ENCODE results near the gene FBLIM1.

Gene FBLIM1

DNA sequence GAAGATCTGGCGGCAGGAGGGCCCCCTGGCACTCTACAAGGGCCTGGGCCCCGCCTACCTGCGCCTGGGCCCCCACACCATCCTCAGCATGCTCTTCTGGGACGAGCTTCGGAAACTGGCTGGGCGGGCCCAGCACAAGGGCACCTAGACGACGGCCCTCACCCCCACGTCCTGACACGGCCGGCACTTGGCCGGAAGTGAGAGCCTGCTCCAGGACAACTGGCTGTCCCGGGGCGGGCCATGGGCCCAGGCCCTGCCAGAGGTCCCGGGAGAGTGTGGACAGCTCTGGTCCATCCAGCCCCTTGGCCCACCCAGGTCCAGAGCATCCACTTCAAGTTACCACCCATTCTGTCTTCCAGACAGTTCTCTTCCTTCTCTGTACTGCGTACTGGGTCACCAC lies 19.3 kb upstream of the FBLIM1 start:
- Histone ChIP-seq H3K27me3 (ENCODE audit: control insufficient read depth in 1 of 2, insufficient read depth in 2 of 2, low read length in 2 of 2) (no peaks in the 10 kb centered on the region), H3K9me3 (ENCODE audit: low read length) (no peaks in the 10 kb centered on the region), H3K36me3 (ENCODE audit: insufficient read depth, low read length) (peaks cover 6% of the 10 kb centered on the region), H3K9ac (ENCODE audit: low read length) (no peak overlapping the region), H3K27ac (ENCODE audit: low read depth, low read length) (no peak overlapping the region), H3K4me3 (ENCODE audit: low read depth in 1 of 2, low read length in 2 of 2) (no peak overlapping the region), H3K4me1 (ENCODE audit: insufficient read depth, low read length) (peaks cover 16% of the 10 kb centered on the region)

DNA sequence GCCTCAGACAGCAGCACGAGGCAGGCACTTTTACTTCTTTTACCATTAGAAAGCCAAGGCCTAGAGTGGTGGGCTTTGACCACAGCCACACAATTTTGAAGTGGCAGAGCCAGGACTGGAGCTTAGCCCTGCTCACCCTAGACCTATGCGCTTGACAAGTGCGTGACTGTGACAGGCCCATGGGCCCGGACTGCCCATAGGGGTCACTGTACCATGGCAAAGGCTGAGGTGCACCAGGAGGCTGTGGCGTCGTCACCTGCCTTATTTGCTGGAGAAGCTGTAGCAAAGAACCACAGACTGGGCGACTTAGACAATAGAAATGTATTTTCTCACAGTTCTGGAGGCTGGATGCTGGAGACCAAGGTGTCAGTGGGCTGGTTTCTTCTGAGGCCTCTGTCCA lies 18.9 kb upstream of the FBLIM1 start:
- Histone ChIP-seq H3K27me3 (ENCODE audit: control insufficient read depth in 1 of 2, insufficient read depth in 2 of 2, low read length in 2 of 2) (no peaks in the 10 kb centered on the region), H3K4me1 (ENCODE audit: insufficient read depth, low read length) (peaks cover 16% of the 10 kb centered on the region), H3K27ac (ENCODE audit: low read depth, low read length) (no peak overlapping the region), H3K9ac (ENCODE audit: low read length) (no peak overlapping the region), H3K9me3 (ENCODE audit: low read length) (no peaks in the 10 kb centered on the region), H3K4me3 (ENCODE audit: low read depth in 1 of 2, low read length in 2 of 2) (no peak overlapping the region), H3K36me3 (ENCODE audit: insufficient read depth, low read length) (peaks cover 1% of the 10 kb centered on the region)

GRCh38 chr1:15740924-15741850 lies 17.4 kb upstream of the FBLIM1 start:
- no peaks in the 10 kb centered on the region for H3K27me3 ChIP-seq (ENCODE audit: control insufficient read depth in 1 of 2, insufficient read depth in 2 of 2, low read length in 2 of 2)
- H3K9ac ChIP-seq (ENCODE audit: low read length): no peak overlapping the region
- peaks cover 7% of the 10 kb centered on the region for H3K4me1 ChIP-seq (ENCODE audit: insufficient read depth, low read length)
- no peak overlapping the region for H3K27ac ChIP-seq (ENCODE audit: low read depth, low read length)
- H3K36me3 ChIP-seq (ENCODE audit: insufficient read depth, low read length): no peaks in the 10 kb centered on the region
- no peaks in the 10 kb centered on the region for H3K9me3 ChIP-seq (ENCODE audit: low read length)
- H3K4me3 ChIP-seq (ENCODE audit: low read depth in 1 of 2, low read length in 2 of 2): no peak overlapping the region

GRCh38 chr1:15742339-15742801 lies 16.2 kb upstream of the FBLIM1 start, which contains the start of gene TMEM82:
Gene TMEM82 (plus strand): TSS chr1:15742499. CDS start chr1:15742560, 61 bp downstream.
- H3K36me3 ChIP-seq (ENCODE audit: insufficient read depth, low read length): no peaks in the 10 kb centered on the region
- no peak within 1 kb of the TSS for H3K9ac ChIP-seq (ENCODE audit: low read length)
- no peak within 1 kb of the TSS for H3K4me3 ChIP-seq (ENCODE audit: low read depth in 1 of 2, low read length in 2 of 2)
- no peaks in the 10 kb centered on the region for H3K27me3 ChIP-seq (ENCODE audit: control insufficient read depth in 1 of 2, insufficient read depth in 2 of 2, low read length in 2 of 2)
- no peaks in the 10 kb centered on the region for H3K9me3 ChIP-seq (ENCODE audit: low read length)
- H3K27ac ChIP-seq (ENCODE audit: low read depth, low read length): no peak within 1 kb of the TSS
- H3K4me1 ChIP-seq (ENCODE audit: insufficient read depth, low read length): peaks cover 5% of the 10 kb centered on the region

DNA sequence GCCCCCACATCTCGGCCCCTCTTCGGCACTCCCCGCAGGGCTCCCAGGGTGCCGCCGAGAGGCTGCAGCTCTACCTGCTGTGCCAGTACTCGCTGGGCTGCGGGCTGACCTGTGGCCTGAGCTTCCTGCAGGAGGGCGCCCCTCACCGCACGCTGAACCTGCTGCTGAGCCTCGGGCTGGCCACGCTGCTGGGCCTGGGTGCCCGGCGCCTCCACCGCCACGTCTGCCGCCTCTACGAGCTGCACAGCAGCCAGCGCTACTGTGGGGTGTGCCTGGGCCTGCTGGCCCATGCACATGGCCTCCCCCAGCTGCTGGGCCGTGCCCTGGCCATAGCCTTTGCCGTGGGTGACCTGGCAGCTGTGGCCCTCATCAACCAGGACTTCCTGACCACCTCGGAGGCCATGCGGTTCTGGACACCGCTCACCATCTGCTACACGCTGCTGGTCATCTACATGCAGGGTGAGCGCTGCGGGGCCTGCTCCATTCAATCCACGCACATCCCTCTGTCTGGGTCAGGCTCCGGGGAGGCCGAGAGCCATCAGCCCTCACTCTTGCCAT lies 14.4 kb upstream of the FBLIM1 start:
- Histone ChIP-seq H3K27ac (ENCODE audit: low read depth, low read length) (no peak overlapping the region), H3K4me1 (ENCODE audit: insufficient read depth, low read length) (peaks cover 5% of the 10 kb centered on the region), H3K4me3 (ENCODE audit: low read depth in 1 of 2, low read length in 2 of 2) (no peak overlapping the region), H3K27me3 (ENCODE audit: control insufficient read depth in 1 of 2, insufficient read depth in 2 of 2, low read length in 2 of 2) (no peaks in the 10 kb centered on the region), H3K36me3 (ENCODE audit: insufficient read depth, low read length) (no peaks in the 10 kb centered on the region), H3K9ac (ENCODE audit: low read length) (no peak overlapping the region), H3K9me3 (ENCODE audit: low read length) (no peaks in the 10 kb centered on the region)

- no peaks in the 10 kb centered on the region for H3K27me3 ChIP-seq (ENCODE audit: control insufficient read depth in 1 of 2, insufficient read depth in 2 of 2, low read length in 2 of 2)
- H3K27ac ChIP-seq (ENCODE audit: low read depth, low read length): no peak overlapping the region
- H3K9ac ChIP-seq (ENCODE audit: low read length): no peak overlapping the region
- H3K36me3 ChIP-seq (ENCODE audit: insufficient read depth, low read length): no peaks in the 10 kb centered on the region
- H3K4me1 ChIP-seq (ENCODE audit: insufficient read depth, low read length): no peaks in the 10 kb centered on the region
- H3K9me3 ChIP-seq (ENCODE audit: low read length): no peaks in the 10 kb centered on the region
- no peak overlapping the region for H3K4me3 ChIP-seq (ENCODE audit: low read depth in 1 of 2, low read length in 2 of 2)
Observed at GRCh38 chr1:15747378-15747777, 11.2 kb upstream of the FBLIM1 start.

- Histone ChIP-seq H3K4me3 (ENCODE audit: low read depth in 1 of 2, low read length in 2 of 2) (no peak overlapping the region), H3K27ac (ENCODE audit: low read depth, low read length) (no peak overlapping the region), H3K36me3 (ENCODE audit: insufficient read depth, low read length) (no peaks in the 10 kb centered on the region), H3K4me1 (ENCODE audit: insufficient read depth, low read length) (no peaks in the 10 kb centered on the region), H3K27me3 (ENCODE audit: control insufficient read depth in 1 of 2, insufficient read depth in 2 of 2, low read length in 2 of 2) (no peaks in the 10 kb centered on the region), H3K9me3 (ENCODE audit: low read length) (no peaks in the 10 kb centered on the region), H3K9ac (ENCODE audit: low read length) (no peak overlapping the region)
Observed at GRCh38 chr1:15748264-15748663, 10.3 kb upstream of the FBLIM1 start.

- H3K9ac ChIP-seq (ENCODE audit: low read length): no peak overlapping the region
- no peaks in the 10 kb centered on the region for H3K27me3 ChIP-seq (ENCODE audit: control insufficient read depth in 1 of 2, insufficient read depth in 2 of 2, low read length in 2 of 2)
- no peaks in the 10 kb centered on the region for H3K36me3 ChIP-seq (ENCODE audit: insufficient read depth, low read length)
- H3K27ac ChIP-seq (ENCODE audit: low read depth, low read length): no peak overlapping the region
- H3K4me3 ChIP-seq (ENCODE audit: low read depth in 1 of 2, low read length in 2 of 2): no peak overlapping the region
- H3K9me3 ChIP-seq (ENCODE audit: low read length): no peaks in the 10 kb centered on the region
- H3K4me1 ChIP-seq (ENCODE audit: insufficient read depth, low read length): no peaks in the 10 kb centered on the region
Observed at GRCh38 chr1:15748690-15749398, 9.8 kb upstream of the FBLIM1 start.

- Histone ChIP-seq H3K4me1 (ENCODE audit: insufficient read depth, low read length) (no peaks in the 10 kb centered on the region), H3K27me3 (ENCODE audit: control insufficient read depth in 1 of 2, insufficient read depth in 2 of 2, low read length in 2 of 2) (no peaks in the 10 kb centered on the region), H3K9me3 (ENCODE audit: low read length) (no peaks in the 10 kb centered on the region), H3K4me3 (ENCODE audit: low read depth in 1 of 2, low read length in 2 of 2) (no peak overlapping the region), H3K36me3 (ENCODE audit: insufficient read depth, low read length) (no peaks in the 10 kb centered on the region), H3K9ac (ENCODE audit: low read length) (no peak overlapping the region), H3K27ac (ENCODE audit: low read depth, low read length) (no peak overlapping the region)
Observed at GRCh38 chr1:15749399-15750291, 8.9 kb upstream of the FBLIM1 start.

DNA sequence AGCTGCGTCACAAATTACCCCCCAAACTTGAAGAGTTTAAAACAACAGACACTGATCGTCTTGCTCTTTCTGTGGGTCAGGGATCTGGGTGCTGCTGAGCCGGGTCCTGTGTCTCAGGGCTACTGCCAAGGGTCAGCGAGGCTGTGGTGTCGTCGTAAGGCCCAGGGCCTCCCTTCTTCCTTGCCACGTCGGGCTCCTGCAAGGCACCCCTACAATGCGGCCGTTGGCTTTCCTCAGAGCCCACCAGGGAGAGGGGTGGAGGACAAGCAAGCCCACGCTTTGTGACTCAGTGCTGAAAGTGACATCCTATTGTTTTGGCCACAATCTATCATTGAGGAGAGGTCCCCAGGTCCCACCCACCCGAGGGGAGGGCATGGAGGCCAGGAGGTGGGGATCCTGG lies 7.7 kb upstream of the FBLIM1 start:
- Histone ChIP-seq H3K4me3 (ENCODE audit: low read depth in 1 of 2, low read length in 2 of 2) (no peak overlapping the region), H3K9ac (ENCODE audit: low read length) (no peak overlapping the region), H3K4me1 (ENCODE audit: insufficient read depth, low read length) (no peaks in the 10 kb centered on the region), H3K9me3 (ENCODE audit: low read length) (no peaks in the 10 kb centered on the region), H3K27me3 (ENCODE audit: control insufficient read depth in 1 of 2, insufficient read depth in 2 of 2, low read length in 2 of 2) (no peaks in the 10 kb centered on the region), H3K27ac (ENCODE audit: low read depth, low read length) (no peak overlapping the region), H3K36me3 (ENCODE audit: insufficient read depth, low read length) (no peaks in the 10 kb centered on the region)

- Histone ChIP-seq H3K27me3 (ENCODE audit: control insufficient read depth in 1 of 2, insufficient read depth in 2 of 2, low read length in 2 of 2) (no peaks in the 10 kb centered on the region), H3K36me3 (ENCODE audit: insufficient read depth, low read length) (no peaks in the 10 kb centered on the region), H3K9ac (ENCODE audit: low read length) (no peak overlapping the region), H3K27ac (ENCODE audit: low read depth, low read length) (no peak overlapping the region), H3K4me1 (ENCODE audit: insufficient read depth, low read length) (no peaks in the 10 kb centered on the region), H3K4me3 (ENCODE audit: low read depth in 1 of 2, low read length in 2 of 2) (no peak overlapping the region), H3K9me3 (ENCODE audit: low read length) (no peaks in the 10 kb centered on the region)
Observed at GRCh38 chr1:15751717-15752116, 6.9 kb upstream of the FBLIM1 start.

All from muscle layer of colon (tissue), 2 donors.